Endothelial cell of umbilical vein (primary cell): ENCODE measurements around the gene CPA1. TPM values are rescaled to one million over a fixed set of nuclear protein-coding genes. Genes with fewer than 3 reads are reported as not detected.

Experiments used
- BruUV-seq: library from RNA; stranded (reverse); fragments of 400-500 nt; replicated peaks from 2 replicates; lab custom pipeline; 2021; lab: Mats Ljungman, UMichigan
- CTCF ChIA-PET: fragments of 300-600, 350-600 bp; sonication (Branson Sonifier 250); formaldehyde crosslinking; loops from one replicate; lab custom pipeline; 2021; ENCODE audit warnings: antibody characterized with exemption, inconsistent platforms; lab: Charles Lee
- POLR2A ChIA-PET: fragments of 300-600, 350-600 bp; sonication (Branson Sonifier 250); formaldehyde crosslinking; loops from one replicate; lab custom pipeline; 2021; ENCODE audit warnings: antibody characterized with exemption, inconsistent platforms; lab: Charles Lee
- DNase-seq: peaks from one replicate; pipeline ENCODE4 v3.0.0-alpha.2; 2011; ENCODE audit warnings: low read depth, low spot score
- FAIRE-seq: peaks from 2 replicates; lab custom pipeline; 2011; peaks lifted over from hg19 to GRCh38; lab: Jason Lieb, UNC
- H2AFZ ChIP-seq: 2 replicates; pipeline ENCODE4 v1.6.0; 2012; ENCODE audit warnings: low read depth, low read length, control low read depth, inconsistent platforms
- H3K27ac ChIP-seq: 2 replicates; pipeline ENCODE4 v1.5.1; 2011; ENCODE audit warnings: low read depth, mild to moderate bottlenecking, control low read depth, low read length, moderate library complexity; ENCODE audit not compliant: insufficient read depth
- H3K27me3 ChIP-seq, 2 experiments: 2 replicates each; pipeline versions ENCODE4 v1.6.0 to v1.6.1; 2011; ENCODE audit warnings: low read length in 2 of 2, mixed read lengths in 1 of 2; ENCODE audit not compliant: control insufficient read depth in 2 of 2, insufficient read depth in 2 of 2
- H3K36me3 ChIP-seq, 2 experiments: 2 replicates in 1 of 2; 3 replicates in 1 of 2; pipeline ENCODE4 v1.5.1; 2011; ENCODE audit warnings: low read length in 2 of 2, mild to moderate bottlenecking in 1 of 2, moderate library complexity in 1 of 2; ENCODE audit not compliant: control insufficient read depth in 2 of 2, insufficient read depth in 2 of 2; ENCODE audit errors: extremely low read depth in 1 of 2
- H3K4me1 ChIP-seq: 3 replicates; pipeline ENCODE4 v1.5.1; 2011; ENCODE audit warnings: mild to moderate bottlenecking, low read length; ENCODE audit not compliant: control insufficient read depth, insufficient read depth; ENCODE audit errors: extremely low read depth
- H3K4me2 ChIP-seq: 2 replicates; pipeline ENCODE4 v1.6.1; 2011; ENCODE audit warnings: low read length, control low read depth, mixed read lengths; ENCODE audit not compliant: insufficient read depth
- H3K4me3 ChIP-seq, 3 experiments: fragments of 200-600 bp in 1 of 3; sonication (generic), shearing (Covaris generic) in 1 of 3; replicated peaks in 1 of 3; 2 replicates each; pipeline ENCODE4 v1.5.1; 2011 to 2016; ENCODE audit warnings: control low read depth in 3 of 3, low read length in 3 of 3, mild to moderate bottlenecking in 2 of 3, inconsistent platforms in 1 of 3, low read depth in 1 of 3, moderate library complexity in 1 of 3; ENCODE audit not compliant: insufficient read depth in 1 of 3
- H3K79me2 ChIP-seq: 2 replicates; pipeline ENCODE4 v1.6.0; 2012; ENCODE audit warnings: low read length, inconsistent platforms; ENCODE audit not compliant: control insufficient read depth, insufficient read depth
- H3K9ac ChIP-seq: replicated peaks from 2 replicates; pipeline ENCODE3; 2011; ENCODE audit warnings: low read length, control low read depth; ENCODE audit not compliant: insufficient read depth; ENCODE audit errors: extremely low read depth
- H3K9me1 ChIP-seq: replicated peaks from 3 replicates; pipeline ENCODE4 v1.6.0; 2011; ENCODE audit warnings: mild to moderate bottlenecking, low read length; ENCODE audit not compliant: control insufficient read depth, insufficient read depth; ENCODE audit errors: extremely low read depth
- H3K9me3 ChIP-seq: replicated peaks from 2 replicates; pipeline ENCODE4 v1.5.1; 2012; ENCODE audit warnings: low read length, inconsistent platforms; ENCODE audit not compliant: control insufficient read depth, insufficient read depth
- H4K20me1 ChIP-seq: replicated peaks from 2 replicates; pipeline ENCODE3; 2011; ENCODE audit warnings: mild to moderate bottlenecking, low read length; ENCODE audit not compliant: control insufficient read depth, insufficient read depth; ENCODE audit errors: extremely low read depth
- CTCF ChIP-seq, 2 donors: IDR thresholded peaks; 1 replicate in 1 of 2; 2 replicates in 1 of 2; pipeline ENCODE4 v1.5.1; 2011; ENCODE audit warnings: low read length in 2 of 2, mild to moderate bottlenecking in 2 of 2, moderate library complexity in 2 of 2, control low read depth in 1 of 2, inconsistent platforms in 1 of 2, low read depth in 1 of 2; ENCODE audit not compliant: insufficient read depth in 1 of 2; ENCODE audit errors: extremely low read depth in 1 of 2
- EZH2 ChIP-seq: IDR thresholded peaks from 2 replicates; pipeline ENCODE4 v1.6.1; 2012; ENCODE audit warnings: borderline replicate concordance, low read depth, mild to moderate bottlenecking, moderate library complexity, low read length, inconsistent platforms; ENCODE audit not compliant: severe bottlenecking
- FOS ChIP-seq: IDR thresholded peaks from 2 replicates; pipeline ENCODE4 v1.6.1; 2011; ENCODE audit warnings: mild to moderate bottlenecking, low read length, moderate library complexity, borderline replicate concordance; ENCODE audit not compliant: insufficient read depth
- GATA2 ChIP-seq: IDR thresholded peaks from 2 replicates; pipeline ENCODE4 v1.7.0; 2011; ENCODE audit warnings: low read depth, mild to moderate bottlenecking, moderate library complexity, mixed read lengths, low read length; ENCODE audit not compliant: insufficient read length, insufficient read depth
- JUN ChIP-seq: IDR thresholded peaks from 2 replicates; pipeline ENCODE4 v1.6.1; 2011; ENCODE audit warnings: borderline replicate concordance, low read depth; ENCODE audit not compliant: insufficient read length, insufficient read depth
- MAX ChIP-seq: IDR thresholded peaks from 2 replicates; pipeline ENCODE4 v1.6.1; 2011; ENCODE audit not compliant: insufficient read depth, insufficient read length
- MYC ChIP-seq: IDR thresholded peaks from one replicate; pipeline ENCODE4 v1.6.1; 2011; ENCODE audit warnings: mild to moderate bottlenecking, low read depth, low read length
- POLR2A ChIP-seq: IDR thresholded peaks from 2 replicates; pipeline ENCODE4 v1.6.1; 2012; ENCODE audit warnings: low read depth, mild to moderate bottlenecking, control low read depth, low read length
- POLR2AphosphoS5 ChIP-seq: IDR thresholded peaks from 2 replicates; pipeline ENCODE4 v1.6.1; 2012; ENCODE audit warnings: low read depth, mild to moderate bottlenecking, control low read depth, low read length, moderate library complexity; ENCODE audit not compliant: insufficient read depth
- dilution Hi-C: fragments of 300-500 bp; cut with MboI; formaldehyde crosslinking; loops from one replicate; pipeline ENCODE4 v1.15.0; 2019; ENCODE audit warnings: low sequenced_read_pairs; ENCODE audit not compliant: extremely low pct_ligation_motif_present
- intact Hi-C: fragments of 100-400 bp; cut with micrococcal nuclease; formaldehyde crosslinking; loops from one replicate; pipeline ENCODE4 v1.10.0; 2022
- polyA plus RNA-seq, 4 experiments: library from polyadenylated mRNA; depleted of rRNA in 3 of 4; stranded (reverse) in 3 of 4; unstranded in 1 of 4; fragments of >200 nt; gene quantifications; 2 replicates each; pipeline versions ENCODE4 v1.2.1 to v1.2.3, GENCODE V29; 2011 to 2012; ENCODE audit warnings: missing spikeins in 1 of 4
- total RNA-seq: library from RNA; stranded (reverse); gene quantifications from 2 replicates; pipeline ENCODE4 v1.2.3, GENCODE V29; 2021

The CPA1 gene
- total and polyA plus RNA-seq, 2 donors (not counting 3 experiments of a cell fraction or from before 2014, with no cell fraction given): not detected

GRCh38 chr7:130367836-130368746, 12.2 kb upstream of the CPA1 start:
- H3K27ac ChIP-seq: no peak overlapping the region
- no peaks in the 10 kb centered on the region for H3K79me2 ChIP-seq
- no peaks in the 10 kb centered on the region for H4K20me1 ChIP-seq
- CTCF ChIA-PET: no interaction called here
- intact Hi-C loops: no loop called here
- TF ChIP-seq POLR2A (no peak), GATA2 (no peak), FOS (no peak), JUN (no peak), MAX (no peak)
- H3K4me2 ChIP-seq: no peak overlapping the region
- no TSS peak for BruUV-seq
- peaks cover 15% of the 10 kb centered on the region for H3K4me1 ChIP-seq
- dilution Hi-C loops: no loop called here
- H3K36me3 ChIP-seq: no peaks in the 10 kb centered on the region
- H3K9me1 ChIP-seq: no peaks in the 10 kb centered on the region
- no peaks in the 10 kb centered on the region for H3K9me3 ChIP-seq
- H3K27me3 ChIP-seq: no peaks in the 10 kb centered on the region
- no peak overlapping the region for H3K9ac ChIP-seq
- POLR2A ChIA-PET: no interaction called here
- H3K4me3 ChIP-seq: no peak overlapping the region
- no peak overlapping the region for H2AFZ ChIP-seq
- FAIRE-seq (no peak), DNase-seq (no peak)

- no peaks in the 10 kb centered on the region for H4K20me1 ChIP-seq
- H3K36me3 ChIP-seq: no peaks in the 10 kb centered on the region
- intact Hi-C loops: no loop called here
- H3K27ac ChIP-seq: no peak overlapping the region
- dilution Hi-C loops: no loop called here
- H3K9me3 ChIP-seq: no peaks in the 10 kb centered on the region
- peak overlapping the region; percentile 5 for H2AFZ ChIP-seq
- TF ChIP-seq POLR2A (no peak), MYC (no peak), POLR2AphosphoS5 (peak; percentile 40), CTCF (IDR thresholded peaks at IDR 0.05; ENCODE audit: extremely low read depth in 1 of 2, insufficient read depth in 1 of 2, low read depth in 1 of 2, low read length in 2 of 2) (no peak), MAX (no peak), GATA2 (peak; percentile 53), FOS (no peak), JUN (no peak), EZH2 (no peak)
- H3K4me3 ChIP-seq: no peak overlapping the region
- no peaks in the 10 kb centered on the region for H3K79me2 ChIP-seq
- FAIRE-seq (peak; percentile 92), DNase-seq (peak; percentile 72)
- H3K27me3 ChIP-seq: no peaks in the 10 kb centered on the region
- no TSS peak for BruUV-seq
- H3K4me1 ChIP-seq: peaks cover 25% of the 10 kb centered on the region
- no peak overlapping the region for H3K4me2 ChIP-seq
- POLR2A ChIA-PET: no interaction called here
- H3K9ac ChIP-seq: no peak overlapping the region
- no peaks in the 10 kb centered on the region for H3K9me1 ChIP-seq
- CTCF ChIA-PET: no interaction called here
These were observed 11.1 kb upstream of the CPA1 start for GRCh38 chr7:130369110-130369711.
